Measurements from ENCODE around the gene SEPTIN10.

GRCh38 chr2:109630441-109631430 is 17.0 kb upstream of the SEPTIN10 start:
- TF ChIP-seq CTCF (conservative IDR thresholded peaks at IDR 0.05 in 1 of 2, IDR thresholded peaks at IDR 0.05 in 1 of 2; ENCODE audit: low read depth in 1 of 2, low read length in 2 of 2) (no peak), EZH2 (IDR thresholded peaks at IDR 0.05; ENCODE audit: low read length, missing control alignments) (no peak)
